HL-60/S4 (cell line): ENCODE results near the gene SLC23A1.
"Not testable (repeated sequence)": the region's sequence is repeated elsewhere in the genome, so short reads cannot be mapped to it uniquely, and the experiment has no call there.

Experiments
- in situ Hi-C: fragments of 300-500 bp; cut with MboI; formaldehyde crosslinking; loops from 2 replicates; pipeline ENCODE4 v1.14.3; 2022; ENCODE audit warnings: low sequenced_read_pairs

The SLC23A1 gene

GRCh38 chr5:139390639-139391569, 7.8 kb upstream of the SLC23A1 start:
- in situ Hi-C loops: no loop called here

- in situ Hi-C loops: no loop called here
Observed at GRCh38 chr5:139389701-139390638, 6.9 kb upstream of the SLC23A1 start, which contains the start of gene MZB1. Gene MZB1, minus strand, starts transcription at chr5:139389913. Its CDS starts 57 bp downstream, at chr5:139389856.

GRCh38 chr5:139388198-139388821, 5.2 kb upstream of the SLC23A1 start:
- in situ Hi-C loops: no loop called here

- in situ Hi-C loops: no loop called here
Observed at GRCh38 chr5:139387611-139388197, 4.6 kb upstream of the SLC23A1 start.

- in situ Hi-C loops: not testable (repeated sequence)
Observed at GRCh38 chr5:139386956-139387355, 3.9 kb upstream of the SLC23A1 start.

GRCh38 chr5:139386050-139386438, 2.9 kb upstream of the SLC23A1 start:
- in situ Hi-C loops: no loop called here

GRCh38 chr5:139385061-139386049, 2.3 kb upstream of the SLC23A1 start:
- in situ Hi-C loops: no loop called here

- in situ Hi-C loops: no loop called here
Observed at GRCh38 chr5:139384591-139385051, 1.5 kb upstream of the SLC23A1 start.

GRCh38 chr5:139383993-139384590, 995 bp upstream of the SLC23A1 start:
- in situ Hi-C loops: no loop called here

GRCh38 chr5:139382807-139383206, 290 bp downstream of the SLC23A1 start:
- in situ Hi-C loops: no loop called here

GRCh38 chr5:139381837-139382761, 998 bp downstream of the SLC23A1 start:
- in situ Hi-C loops: no loop called here

GRCh38 chr5:139379626-139380449, 3.3 kb downstream of the SLC23A1 start:
- in situ Hi-C loops: no loop called here

- in situ Hi-C loops: no loop called here
Observed at GRCh38 chr5:139378941-139379361, 4.1 kb downstream of the SLC23A1 start.

- in situ Hi-C loops: no loop called here
Observed at GRCh38 chr5:139378101-139378825, 4.8 kb downstream of the SLC23A1 start.

- in situ Hi-C loops: no loop called here
Observed at GRCh38 chr5:139377226-139377625, 5.9 kb downstream of the SLC23A1 start.

- in situ Hi-C loops: no loop called here
Observed at GRCh38 chr5:139376364-139376763, 6.7 kb downstream of the SLC23A1 start.
